GM23338 (cell line): ENCODE measurements around the gene TFAP2A. TPM values are rescaled to one million over a fixed set of nuclear protein-coding genes. Genes with fewer than 3 reads are reported as not detected.
A peak's percentile ranks its signal among the peaks of the same experiment; 100 is the strongest.

ENCODE experiments used
- ATAC-seq: fragments of 200-7000 bp; cut with Tn5 transposase; 3 replicates; pipeline ENCODE4 v1.9.1; 2020
- DNase-seq: peaks from one replicate; pipeline ENCODE4 v3.0.0-alpha.2; 2015; ENCODE audit warnings: low spot score
- H2AFZ ChIP-seq: fragments of 200-600 bp; sonication (generic); 2 replicates; pipeline ENCODE4 v1.8.0; 2016; ENCODE audit warnings: antibody characterized with exemption, mild to moderate bottlenecking, moderate library complexity
- H3F3A ChIP-seq: fragments of 200-600 bp; sonication (generic); replicated peaks from 2 replicates; pipeline ENCODE4 v1.8.0; 2017; ENCODE audit warnings: antibody characterized with exemption, mixed run types, low read depth
- H3K27ac ChIP-seq: fragments of 200-600 bp; sonication (generic); 2 replicates; pipeline ENCODE4 v1.6.1; 2016; ENCODE audit warnings: low read depth
- H3K27me3 ChIP-seq: fragments of 200-600 bp; sonication (generic); 2 replicates; pipeline ENCODE4 v1.8.0; 2016; ENCODE audit warnings: mild to moderate bottlenecking, mixed run types, moderate library complexity; ENCODE audit not compliant: insufficient read depth
- H3K36me3 ChIP-seq: fragments of 200-600 bp; sonication (generic); 2 replicates; pipeline ENCODE4 v1.8.0; 2016; ENCODE audit warnings: mild to moderate bottlenecking; ENCODE audit not compliant: insufficient read depth
- H3K4me1 ChIP-seq: fragments of 200-600 bp; sonication (generic); 2 replicates; pipeline ENCODE4 v1.8.0; 2016; ENCODE audit warnings: mild to moderate bottlenecking, moderate library complexity; ENCODE audit not compliant: insufficient read depth
- H3K4me2 ChIP-seq: fragments of 200-600 bp; sonication (generic); 2 replicates; pipeline ENCODE4 v1.7.1; 2017; ENCODE audit warnings: mixed run types
- H3K4me3 ChIP-seq: fragments of 200-600 bp; sonication (generic); 2 replicates; pipeline ENCODE4 v1.6.1; 2016; ENCODE audit warnings: mixed run types
- H3K79me2 ChIP-seq: fragments of 200-600 bp; sonication (generic); replicated peaks from 2 replicates; pipeline ENCODE4 v1.8.0; 2017; ENCODE audit warnings: mild to moderate bottlenecking; ENCODE audit not compliant: insufficient read depth
- H3K9me2 ChIP-seq: fragments of 200-600 bp; sonication (generic); 2 replicates; pipeline ENCODE4 v1.8.0; 2017; ENCODE audit not compliant: insufficient read depth
- H4K20me1 ChIP-seq: fragments of 200-600 bp; sonication (generic); replicated peaks from 2 replicates; pipeline ENCODE4 v1.8.0; 2017; ENCODE audit warnings: mild to moderate bottlenecking; ENCODE audit not compliant: insufficient read depth
- H3K27ac Mint-ChIP-seq: 2 replicates; pipeline ENCODE4 v1.8.0; 2020; ENCODE audit warnings: inconsistent platforms, mild to moderate bottlenecking, moderate library complexity, mixed read lengths
- H3K27me3 Mint-ChIP-seq: 3 replicates; pipeline ENCODE4 v1.8.0; 2022; ENCODE audit warnings: low read depth, mild to moderate bottlenecking, moderate library complexity, mixed read lengths, inconsistent platforms; ENCODE audit not compliant: insufficient read depth, poor library complexity
- H3K36me3 Mint-ChIP-seq: 3 replicates; pipeline ENCODE4 v1.8.0; 2021; ENCODE audit warnings: low read depth, mild to moderate bottlenecking, inconsistent platforms, moderate library complexity, mixed read lengths
- H3K4me1 Mint-ChIP-seq: 3 replicates; pipeline ENCODE4 v1.8.0; 2020; ENCODE audit warnings: mild to moderate bottlenecking, inconsistent platforms, mixed read lengths
- H3K4me3 Mint-ChIP-seq: 3 replicates; pipeline ENCODE4 v1.8.0; 2021; ENCODE audit warnings: moderate library complexity, mild to moderate bottlenecking, inconsistent platforms, mixed read lengths
- H3K9me3 Mint-ChIP-seq: 3 replicates; pipeline ENCODE4 v1.8.0; 2020; ENCODE audit warnings: moderate library complexity, mild to moderate bottlenecking, inconsistent platforms, mixed read lengths
- CREB1 ChIP-seq: fragments of 250-450 bp; sonication (Bioruptor Pico); IDR thresholded peaks from 2 replicates; pipeline ENCODE4 v1.5.0; 2020; ENCODE audit warnings: low read depth, mild to moderate bottlenecking, moderate library complexity
- EZH2 ChIP-seq: fragments of 200-600 bp; sonication (generic); IDR thresholded peaks from one replicate; pipeline ENCODE4 v1.8.0; 2017; ENCODE audit warnings: antibody characterized with exemption, mild to moderate bottlenecking, low read depth; ENCODE audit not compliant: unreplicated experiment
- EZH2phosphoT487 ChIP-seq: fragments of 200-600 bp; sonication (generic); IDR thresholded peaks from one replicate; pipeline ENCODE4 v1.8.1; 2018; ENCODE audit warnings: antibody characterized with exemption; ENCODE audit not compliant: unreplicated experiment
- STAT1 ChIP-seq: IDR thresholded peaks from one replicate; pipeline ENCODE4 v1.6.1; 2016; ENCODE audit warnings: antibody characterized with exemption; ENCODE audit not compliant: unreplicated experiment
- polyA plus RNA-seq: library from polyadenylated mRNA; unstranded; fragments of >200 nt; fragmentation: Nextera tagmentation; extraction: Ambion mirVana; gene quantifications from 2 replicates; pipeline ENCODE4 v1.2.1, GENCODE V29; 2016
- total RNA-seq: library from RNA; depleted of rRNA; stranded (reverse); fragments of >200 nt; shearing (Covaris generic); gene quantifications from 2 replicates; pipeline ENCODE4 v1.2.3, GENCODE V29; 2014
- TF ChIP-seq, protein P1 (sequence below): IDR thresholded peaks from one replicate; pipeline ENCODE4 v1.6.1; 2018; ENCODE audit warnings: antibody characterized with exemption; ENCODE audit not compliant: unreplicated experiment
- TF ChIP-seq, protein P2 (sequence below): IDR thresholded peaks from 2 replicates; pipeline ENCODE4 v1.6.1; 2016; ENCODE audit warnings: antibody characterized with exemption
- TF ChIP-seq, protein P3 (sequence below), 2 experiments: fragments of 200-600 bp in 1 of 2; sonication (generic) in 1 of 2; conservative IDR thresholded peaks; 2 replicates each; pipeline versions ENCODE4 v1.5.1 to v1.6.1; 2016 to 2017; ENCODE audit warnings: antibody characterized with exemption in 2 of 2, low read depth in 2 of 2, mild to moderate bottlenecking in 2 of 2, moderate library complexity in 1 of 2

TFAP2A gene
- total and polyA plus RNA-seq, 2 experiments from 2014 or later, result not detected

DNA sequence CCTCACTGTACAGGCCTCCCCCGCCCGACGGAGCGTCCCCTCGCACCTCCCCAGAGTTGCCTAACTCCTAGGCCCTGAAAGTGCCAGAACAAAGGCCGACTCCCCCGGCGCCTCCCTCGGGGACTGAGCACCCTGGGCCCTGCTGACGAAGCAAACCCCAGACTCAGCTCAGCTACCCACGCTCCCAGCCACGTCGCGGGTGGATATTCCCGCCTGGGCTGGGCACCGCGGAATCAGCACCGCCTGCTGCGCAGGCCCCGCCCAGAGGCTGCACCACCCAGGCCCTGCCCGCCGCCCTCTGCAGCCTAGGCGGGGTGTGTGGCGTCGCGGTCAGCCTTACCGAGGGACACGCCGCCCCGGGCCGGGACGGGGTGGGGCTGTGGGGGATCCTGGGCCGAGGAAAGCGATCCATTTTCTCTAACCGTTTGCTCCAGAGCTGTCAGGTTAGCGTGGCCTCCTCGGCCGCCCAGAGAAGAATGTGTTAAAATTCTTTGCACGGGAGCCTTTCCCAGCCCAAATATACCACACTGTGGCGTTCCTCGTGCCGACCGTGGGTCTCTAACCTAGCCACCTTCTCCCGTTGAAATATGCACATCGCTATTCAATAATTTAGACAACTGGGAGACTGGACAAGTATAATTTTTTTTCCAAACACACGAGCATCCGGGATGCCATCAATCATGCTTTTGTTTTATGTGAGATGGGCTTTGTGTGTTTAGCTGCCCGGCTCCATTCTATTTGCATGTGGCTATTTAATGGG is 31.4 kb downstream of the TFAP2A start (continued):
- TF ChIP-seq, protein P1, sequence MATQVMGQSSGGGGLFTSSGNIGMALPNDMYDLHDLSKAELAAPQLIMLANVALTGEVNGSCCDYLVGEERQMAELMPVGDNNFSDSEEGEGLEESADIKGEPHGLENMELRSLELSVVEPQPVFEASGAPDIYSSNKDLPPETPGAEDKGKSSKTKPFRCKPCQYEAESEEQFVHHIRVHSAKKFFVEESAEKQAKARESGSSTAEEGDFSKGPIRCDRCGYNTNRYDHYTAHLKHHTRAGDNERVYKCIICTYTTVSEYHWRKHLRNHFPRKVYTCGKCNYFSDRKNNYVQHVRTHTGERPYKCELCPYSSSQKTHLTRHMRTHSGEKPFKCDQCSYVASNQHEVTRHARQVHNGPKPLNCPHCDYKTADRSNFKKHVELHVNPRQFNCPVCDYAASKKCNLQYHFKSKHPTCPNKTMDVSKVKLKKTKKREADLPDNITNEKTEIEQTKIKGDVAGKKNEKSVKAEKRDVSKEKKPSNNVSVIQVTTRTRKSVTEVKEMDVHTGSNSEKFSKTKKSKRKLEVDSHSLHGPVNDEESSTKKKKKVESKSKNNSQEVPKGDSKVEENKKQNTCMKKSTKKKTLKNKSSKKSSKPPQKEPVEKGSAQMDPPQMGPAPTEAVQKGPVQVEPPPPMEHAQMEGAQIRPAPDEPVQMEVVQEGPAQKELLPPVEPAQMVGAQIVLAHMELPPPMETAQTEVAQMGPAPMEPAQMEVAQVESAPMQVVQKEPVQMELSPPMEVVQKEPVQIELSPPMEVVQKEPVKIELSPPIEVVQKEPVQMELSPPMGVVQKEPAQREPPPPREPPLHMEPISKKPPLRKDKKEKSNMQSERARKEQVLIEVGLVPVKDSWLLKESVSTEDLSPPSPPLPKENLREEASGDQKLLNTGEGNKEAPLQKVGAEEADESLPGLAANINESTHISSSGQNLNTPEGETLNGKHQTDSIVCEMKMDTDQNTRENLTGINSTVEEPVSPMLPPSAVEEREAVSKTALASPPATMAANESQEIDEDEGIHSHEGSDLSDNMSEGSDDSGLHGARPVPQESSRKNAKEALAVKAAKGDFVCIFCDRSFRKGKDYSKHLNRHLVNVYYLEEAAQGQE, result no peak
- TF ChIP-seq STAT1 (no peak), EZH2phosphoT487 (peak; percentile 15), CREB1 (no peak)
- TF ChIP-seq, protein P2, sequence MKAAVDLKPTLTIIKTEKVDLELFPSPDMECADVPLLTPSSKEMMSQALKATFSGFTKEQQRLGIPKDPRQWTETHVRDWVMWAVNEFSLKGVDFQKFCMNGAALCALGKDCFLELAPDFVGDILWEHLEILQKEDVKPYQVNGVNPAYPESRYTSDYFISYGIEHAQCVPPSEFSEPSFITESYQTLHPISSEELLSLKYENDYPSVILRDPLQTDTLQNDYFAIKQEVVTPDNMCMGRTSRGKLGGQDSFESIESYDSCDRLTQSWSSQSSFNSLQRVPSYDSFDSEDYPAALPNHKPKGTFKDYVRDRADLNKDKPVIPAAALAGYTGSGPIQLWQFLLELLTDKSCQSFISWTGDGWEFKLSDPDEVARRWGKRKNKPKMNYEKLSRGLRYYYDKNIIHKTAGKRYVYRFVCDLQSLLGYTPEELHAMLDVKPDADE, result no peak

DNA sequence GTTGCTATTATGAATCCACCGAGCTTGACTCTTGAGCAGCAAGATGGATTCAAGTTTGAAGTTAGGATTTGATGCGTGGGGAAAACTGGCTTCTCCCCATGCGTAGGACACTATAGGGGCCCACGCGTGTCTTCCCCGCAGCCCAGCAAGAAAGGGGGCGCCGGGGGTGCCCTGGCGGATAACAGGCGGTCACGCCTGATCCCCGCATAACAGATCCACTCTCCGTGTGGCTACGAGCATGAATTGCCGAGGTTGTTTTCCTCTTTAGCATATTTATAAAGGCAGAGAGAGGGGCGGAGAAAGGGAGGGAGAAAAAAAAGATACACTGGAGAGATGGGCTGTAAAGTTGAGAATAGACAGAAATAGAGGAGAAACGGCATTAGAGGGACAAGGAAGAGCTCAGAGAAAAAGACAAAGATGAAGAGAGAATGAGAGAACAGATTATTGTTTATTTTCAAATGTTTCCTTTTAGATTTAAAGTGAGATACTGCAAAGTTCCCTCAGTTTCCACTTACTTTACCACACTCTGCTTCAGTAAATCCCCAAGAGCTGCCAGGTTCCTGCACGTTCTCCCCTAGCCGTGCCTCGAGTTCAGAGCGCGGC is 32.0 kb downstream of the TFAP2A start:
- DNase-seq (no peak), ATAC-seq (no peak)
- H3K27ac Mint-ChIP-seq, result no peak overlapping the region
- no peaks in the 10 kb centered on the region; the same call in 2 of the 3 replicates for H3K36me3 Mint-ChIP-seq
- Histone ChIP-seq H4K20me1 (peaks cover 23% of the 10 kb centered on the region), H3F3A (peaks cover 58% of the 10 kb centered on the region), H3K4me3 (peak overlapping the region; percentile 49), H3K79me2 (no peaks in the 10 kb centered on the region), H2AFZ (no peak overlapping the region), H3K4me2 (peak overlapping the region; percentile 82), H3K27me3 (peaks cover 100% of the 10 kb centered on the region), H3K36me3 (no peaks in the 10 kb centered on the region; the same call in 1 of the 2 replicates), H3K9me2 (no peaks in the 10 kb centered on the region), H3K4me1 (peaks cover 67% of the 10 kb centered on the region), H3K27ac (no peak overlapping the region)
- TF ChIP-seq EZH2, result peak; percentile 87
- TF ChIP-seq, protein P3, sequence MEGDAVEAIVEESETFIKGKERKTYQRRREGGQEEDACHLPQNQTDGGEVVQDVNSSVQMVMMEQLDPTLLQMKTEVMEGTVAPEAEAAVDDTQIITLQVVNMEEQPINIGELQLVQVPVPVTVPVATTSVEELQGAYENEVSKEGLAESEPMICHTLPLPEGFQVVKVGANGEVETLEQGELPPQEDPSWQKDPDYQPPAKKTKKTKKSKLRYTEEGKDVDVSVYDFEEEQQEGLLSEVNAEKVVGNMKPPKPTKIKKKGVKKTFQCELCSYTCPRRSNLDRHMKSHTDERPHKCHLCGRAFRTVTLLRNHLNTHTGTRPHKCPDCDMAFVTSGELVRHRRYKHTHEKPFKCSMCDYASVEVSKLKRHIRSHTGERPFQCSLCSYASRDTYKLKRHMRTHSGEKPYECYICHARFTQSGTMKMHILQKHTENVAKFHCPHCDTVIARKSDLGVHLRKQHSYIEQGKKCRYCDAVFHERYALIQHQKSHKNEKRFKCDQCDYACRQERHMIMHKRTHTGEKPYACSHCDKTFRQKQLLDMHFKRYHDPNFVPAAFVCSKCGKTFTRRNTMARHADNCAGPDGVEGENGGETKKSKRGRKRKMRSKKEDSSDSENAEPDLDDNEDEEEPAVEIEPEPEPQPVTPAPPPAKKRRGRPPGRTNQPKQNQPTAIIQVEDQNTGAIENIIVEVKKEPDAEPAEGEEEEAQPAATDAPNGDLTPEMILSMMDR (conservative IDR thresholded peaks at IDR 0.05; ENCODE audit: low read depth in 2 of 2), result no peak
- H3K27me3 Mint-ChIP-seq, result peaks cover 87% of the 10 kb centered on the region
- peaks cover 53% of the 10 kb centered on the region for H3K4me1 Mint-ChIP-seq
- H3K4me3 Mint-ChIP-seq, result peak overlapping the region; percentile 56
- peaks cover 6% of the 10 kb centered on the region for H3K9me3 Mint-ChIP-seq
